KMS-11 (cell line): Measurements from ENCODE around the gene DNAJC21.

Source experiments
- H2AFZ ChIP-seq: fragments of 200-600 bp; sonication (generic); 2 replicates; pipeline ENCODE4 v1.6.1; 2016; ENCODE audit warnings: antibody characterized with exemption, mixed run types, low read depth
- H3K27ac ChIP-seq: fragments of 200-600 bp; sonication (generic); 2 replicates; pipeline ENCODE4 v1.6.1; 2016; ENCODE audit warnings: mild to moderate bottlenecking, mixed run types
- H3K27me3 ChIP-seq: fragments of 200-600 bp; sonication (generic); 2 replicates; pipeline ENCODE4 v1.6.1; 2017; ENCODE audit warnings: mild to moderate bottlenecking, low read depth, mixed run types, moderate library complexity; ENCODE audit not compliant: insufficient read depth
- H3K36me3 ChIP-seq: fragments of 200-600 bp; sonication (generic); 2 replicates; pipeline ENCODE4 v1.6.1; 2017; ENCODE audit warnings: mild to moderate bottlenecking, mixed run types; ENCODE audit not compliant: insufficient read depth
- H3K4me1 ChIP-seq: fragments of 200-600 bp; sonication (generic); 2 replicates; pipeline ENCODE4 v1.6.1; 2016; ENCODE audit warnings: mild to moderate bottlenecking, low read depth, mixed run types; ENCODE audit not compliant: poor library complexity, severe bottlenecking
- H3K4me2 ChIP-seq: fragments of 200-600 bp; sonication (generic); 2 replicates; pipeline ENCODE4 v1.7.0; 2016; ENCODE audit warnings: mild to moderate bottlenecking, mixed run types
- H3K4me3 ChIP-seq: fragments of 200-600 bp; sonication (generic); IDR thresholded peaks from 2 replicates; pipeline ENCODE4 v1.6.1; 2017; ENCODE audit warnings: low read depth, low read length, mixed read lengths; ENCODE audit not compliant: insufficient read depth
- H3K79me2 ChIP-seq: fragments of 200-600 bp; sonication (generic); 2 replicates; pipeline ENCODE4 v1.6.1; 2016; ENCODE audit warnings: low read depth, mixed run types; ENCODE audit not compliant: insufficient read depth
- H3K9ac ChIP-seq: fragments of 200-600 bp; sonication (generic); 2 replicates; pipeline ENCODE4 v1.6.1; 2016; ENCODE audit warnings: mild to moderate bottlenecking, mixed run types
- H4K20me1 ChIP-seq: fragments of 200-600 bp; sonication (generic); 2 replicates; pipeline ENCODE4 v1.6.1; 2016; ENCODE audit warnings: mild to moderate bottlenecking, mixed run types; ENCODE audit not compliant: insufficient read depth
- TF ChIP-seq, protein P1 (sequence below): fragments of 200-600 bp; sonication (generic); conservative IDR thresholded peaks from 2 replicates; pipeline ENCODE4 v1.6.1; 2017; ENCODE audit warnings: low read depth, mild to moderate bottlenecking, antibody characterized with exemption, low read length, moderate library complexity, mixed read lengths

The DNAJC21 gene

DNA sequence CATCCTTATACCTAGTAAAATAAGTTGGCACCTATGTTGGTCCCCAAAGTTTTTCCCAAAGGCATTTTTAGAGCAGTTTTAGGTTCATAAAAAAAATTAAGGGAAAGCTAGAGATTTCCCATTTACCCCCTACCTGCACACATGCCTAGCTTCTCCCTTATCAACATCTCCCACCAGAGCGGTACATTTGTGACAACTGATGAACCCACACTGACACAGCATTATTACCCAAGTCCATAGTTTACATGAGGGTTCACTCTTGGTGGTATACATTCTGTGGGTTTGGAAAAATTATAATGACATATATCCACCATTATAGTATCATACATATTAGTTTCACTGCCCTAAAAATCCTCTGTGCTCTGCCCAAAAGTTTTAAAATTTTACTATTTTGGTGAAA, 26.1 kb upstream of the DNAJC21 start:
- H3K27ac ChIP-seq = no peak overlapping the region
- no peak overlapping the region for H3K4me2 ChIP-seq
- no peak overlapping the region for H3K4me3 ChIP-seq
- H2AFZ ChIP-seq = no peak overlapping the region
- H4K20me1 ChIP-seq = no peaks in the 10 kb centered on the region
- TF ChIP-seq, protein P1, sequence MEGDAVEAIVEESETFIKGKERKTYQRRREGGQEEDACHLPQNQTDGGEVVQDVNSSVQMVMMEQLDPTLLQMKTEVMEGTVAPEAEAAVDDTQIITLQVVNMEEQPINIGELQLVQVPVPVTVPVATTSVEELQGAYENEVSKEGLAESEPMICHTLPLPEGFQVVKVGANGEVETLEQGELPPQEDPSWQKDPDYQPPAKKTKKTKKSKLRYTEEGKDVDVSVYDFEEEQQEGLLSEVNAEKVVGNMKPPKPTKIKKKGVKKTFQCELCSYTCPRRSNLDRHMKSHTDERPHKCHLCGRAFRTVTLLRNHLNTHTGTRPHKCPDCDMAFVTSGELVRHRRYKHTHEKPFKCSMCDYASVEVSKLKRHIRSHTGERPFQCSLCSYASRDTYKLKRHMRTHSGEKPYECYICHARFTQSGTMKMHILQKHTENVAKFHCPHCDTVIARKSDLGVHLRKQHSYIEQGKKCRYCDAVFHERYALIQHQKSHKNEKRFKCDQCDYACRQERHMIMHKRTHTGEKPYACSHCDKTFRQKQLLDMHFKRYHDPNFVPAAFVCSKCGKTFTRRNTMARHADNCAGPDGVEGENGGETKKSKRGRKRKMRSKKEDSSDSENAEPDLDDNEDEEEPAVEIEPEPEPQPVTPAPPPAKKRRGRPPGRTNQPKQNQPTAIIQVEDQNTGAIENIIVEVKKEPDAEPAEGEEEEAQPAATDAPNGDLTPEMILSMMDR = no peak
- H3K36me3 ChIP-seq = no peaks in the 10 kb centered on the region
- no peaks in the 10 kb centered on the region for H3K27me3 ChIP-seq
- no peaks in the 10 kb centered on the region for H3K4me1 ChIP-seq
- no peaks in the 10 kb centered on the region for H3K79me2 ChIP-seq
- no peak overlapping the region for H3K9ac ChIP-seq

DNA sequence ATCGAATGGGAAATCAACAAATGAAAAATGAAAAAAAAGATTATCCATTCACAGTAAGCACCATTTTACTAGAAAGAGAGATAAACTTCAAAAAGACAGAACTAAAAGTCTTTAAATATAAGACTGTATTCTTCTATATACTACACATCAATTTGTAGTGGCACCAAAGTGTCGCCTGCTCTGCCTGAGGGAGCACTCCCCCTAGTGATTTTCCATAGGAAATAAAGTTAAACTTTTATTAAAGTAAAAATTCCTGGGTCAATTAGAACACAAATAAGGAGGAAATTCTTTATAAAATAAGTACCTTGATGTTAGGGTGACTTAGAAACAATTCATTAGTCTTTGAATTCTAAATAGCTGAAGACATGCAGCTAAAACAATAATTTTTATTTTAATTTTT, 23.8 kb upstream of the DNAJC21 start:
- TF ChIP-seq, protein P1 = peak; percentile 38
- no peak overlapping the region for H3K9ac ChIP-seq
- no peak overlapping the region for H3K4me2 ChIP-seq
- no peak overlapping the region for H3K27ac ChIP-seq
- H4K20me1 ChIP-seq = no peaks in the 10 kb centered on the region
- no peak overlapping the region for H3K4me3 ChIP-seq
- H3K36me3 ChIP-seq = no peaks in the 10 kb centered on the region
- no peak overlapping the region for H2AFZ ChIP-seq
- no peaks in the 10 kb centered on the region for H3K27me3 ChIP-seq
- no peaks in the 10 kb centered on the region for H3K4me1 ChIP-seq
- H3K79me2 ChIP-seq = no peaks in the 10 kb centered on the region

DNA sequence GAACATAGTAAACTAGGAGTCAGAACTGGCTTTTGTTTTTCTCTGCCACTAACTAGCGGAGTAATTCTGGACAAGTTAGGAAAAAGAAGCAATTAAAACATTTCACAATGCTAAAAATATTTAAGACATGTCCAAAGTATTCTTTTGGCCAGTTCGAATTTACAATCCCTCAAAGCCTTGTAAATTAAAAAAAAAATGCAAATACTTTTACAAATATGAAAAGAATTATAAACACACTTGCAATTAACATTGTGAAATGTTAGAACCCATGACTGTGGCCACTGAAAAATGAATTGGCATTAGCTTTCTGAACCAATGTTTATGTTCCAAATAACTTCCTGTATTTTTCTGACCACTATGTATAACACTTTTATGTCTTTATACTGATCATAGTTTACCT, 16.3 kb upstream of the DNAJC21 start:
- peaks cover 26% of the 10 kb centered on the region for H3K4me1 ChIP-seq
- peak overlapping the region; percentile 94; the same call in 1 of the 2 replicates for H3K4me2 ChIP-seq
- no peaks in the 10 kb centered on the region for H4K20me1 ChIP-seq
- TF ChIP-seq, protein P1 = no peak
- H2AFZ ChIP-seq = no peak overlapping the region
- no peak overlapping the region for H3K4me3 ChIP-seq
- H3K79me2 ChIP-seq = peaks cover 56% of the 10 kb centered on the region
- no peak overlapping the region for H3K9ac ChIP-seq
- no peak overlapping the region for H3K27ac ChIP-seq
- H3K27me3 ChIP-seq = no peaks in the 10 kb centered on the region
- peaks cover 10% of the 10 kb centered on the region; the same call in 1 of the 2 replicates for H3K36me3 ChIP-seq

DNA sequence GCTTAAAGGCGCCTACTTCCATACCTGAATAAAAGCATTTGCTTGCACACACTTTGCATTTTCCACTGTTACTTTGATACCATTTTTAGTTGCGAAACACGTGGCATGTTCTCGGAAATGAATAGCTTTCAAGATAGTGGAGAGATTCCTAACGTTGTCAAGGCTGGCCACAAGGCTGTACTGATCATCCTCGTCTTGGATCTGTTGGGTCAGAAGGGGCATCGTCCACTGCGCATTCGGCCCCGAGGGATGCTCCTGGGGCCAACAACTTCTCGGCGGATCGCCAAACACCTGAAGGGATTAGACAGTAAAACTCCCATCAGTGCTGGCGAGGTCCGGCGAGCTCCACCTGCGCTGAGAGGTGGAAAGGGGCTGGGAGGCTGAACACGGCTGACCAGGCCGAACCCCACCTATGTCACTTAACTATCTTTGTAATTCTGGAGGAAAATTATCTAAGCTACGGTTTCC, 14.7 kb upstream of the DNAJC21 start:
- H3K9ac ChIP-seq = peak overlapping the region; percentile 98
- peak overlapping the region; percentile 51 for H2AFZ ChIP-seq
- peaks cover 14% of the 10 kb centered on the region; the same call in 1 of the 2 replicates for H3K36me3 ChIP-seq
- H4K20me1 ChIP-seq = no peaks in the 10 kb centered on the region
- peak overlapping the region; percentile 94 for H3K4me2 ChIP-seq
- TF ChIP-seq, protein P1 = no peak
- H3K27me3 ChIP-seq = no peaks in the 10 kb centered on the region
- peak overlapping the region; percentile 84 for H3K27ac ChIP-seq
- H3K4me1 ChIP-seq = peaks cover 41% of the 10 kb centered on the region
- peaks cover 73% of the 10 kb centered on the region for H3K79me2 ChIP-seq
- no peak overlapping the region for H3K4me3 ChIP-seq
